Endothelial cell of umbilical vein (primary cell): ENCODE measurements around the gene THBS3.

ENCODE experiments used
- CTCF ChIP-seq, 2 donors: IDR thresholded peaks; 1 replicate in 1 of 2; 2 replicates in 1 of 2; pipeline ENCODE4 v1.5.1; 2011; ENCODE audit warnings: low read length in 2 of 2, mild to moderate bottlenecking in 2 of 2, moderate library complexity in 2 of 2, control low read depth in 1 of 2, inconsistent platforms in 1 of 2, low read depth in 1 of 2; ENCODE audit not compliant: insufficient read depth in 1 of 2; ENCODE audit errors: extremely low read depth in 1 of 2
- MYC ChIP-seq: IDR thresholded peaks from one replicate; pipeline ENCODE4 v1.6.1; 2011; ENCODE audit warnings: mild to moderate bottlenecking, low read depth, low read length

DNA sequence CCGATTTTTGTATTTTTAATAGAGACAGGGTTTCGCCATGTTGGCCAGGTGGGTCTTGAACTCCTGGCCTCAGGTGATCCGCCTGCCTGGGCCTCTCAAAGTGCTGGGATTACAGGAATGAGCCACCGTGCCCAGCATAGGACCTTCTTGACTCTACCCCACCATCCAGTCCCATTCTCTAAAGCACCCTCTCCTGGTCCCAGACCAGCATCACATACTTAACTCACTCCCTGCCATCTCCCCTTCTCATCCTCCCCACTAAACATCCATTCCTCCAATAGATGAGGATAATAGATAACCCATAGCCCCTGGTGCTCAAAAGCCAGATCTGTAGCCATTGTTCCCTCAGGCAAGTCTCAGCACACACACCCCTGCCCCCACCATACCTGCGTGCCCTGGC lies 45.5 kb upstream of the THBS3 start:
- no peak for TF ChIP-seq MYC
- TF ChIP-seq CTCF (IDR thresholded peaks at IDR 0.05; ENCODE audit: extremely low read depth in 1 of 2, insufficient read depth in 1 of 2, low read depth in 1 of 2, low read length in 2 of 2): peak in 1 of 2 donors; percentile 4
